DOHH2 (cell line): ENCODE measurements around the gene KHDC4.

Source experiments
- H3F3A ChIP-seq: fragments of 200-600 bp; sonication (generic), shearing (Covaris generic); 2 replicates; pipeline ENCODE4 v1.6.0; 2016; ENCODE audit warnings: antibody characterized with exemption, mild to moderate bottlenecking; ENCODE audit not compliant: control insufficient read depth, insufficient read depth
- H3K27ac ChIP-seq: fragments of 200-600 bp; sonication (generic); 2 replicates; pipeline ENCODE4 v1.5.1; 2014; ENCODE audit warnings: low read depth, mild to moderate bottlenecking, low read length, moderate library complexity
- H3K27me3 ChIP-seq: fragments of 200-600 bp; sonication (generic); 2 replicates; pipeline ENCODE4 v1.6.1; 2014; ENCODE audit warnings: mild to moderate bottlenecking, low read length, mixed read lengths; ENCODE audit not compliant: control insufficient read depth
- H3K36me3 ChIP-seq: fragments of 200-600 bp; sonication (generic); 2 replicates; pipeline ENCODE4 v1.6.1; 2014; ENCODE audit warnings: mild to moderate bottlenecking, low read length, moderate library complexity, mixed read lengths; ENCODE audit not compliant: control insufficient read depth
- H3K4me1 ChIP-seq: fragments of 200-600 bp; sonication (generic); 2 replicates; pipeline ENCODE4 v1.6.1; 2014; ENCODE audit warnings: mild to moderate bottlenecking, low read length, mixed read lengths; ENCODE audit not compliant: control insufficient read depth
- H3K4me2 ChIP-seq: fragments of 200-600 bp; sonication (generic); 2 replicates; pipeline ENCODE4 v1.6.0; 2014; ENCODE audit warnings: mild to moderate bottlenecking, low read length, moderate library complexity
- H3K4me3 ChIP-seq: fragments of 200-600 bp; sonication (generic); 2 replicates; pipeline ENCODE4 v1.5.1; 2014; ENCODE audit warnings: mild to moderate bottlenecking, low read length, mixed read lengths
- H3K79me2 ChIP-seq: fragments of 200-600 bp; sonication (generic); 2 replicates; pipeline ENCODE4 v1.6.1; 2014; ENCODE audit warnings: mild to moderate bottlenecking, low read length, mixed read lengths; ENCODE audit not compliant: control insufficient read depth
- H3K9me2 ChIP-seq: fragments of 200-600 bp; sonication (generic); replicated peaks from 2 replicates; pipeline ENCODE4 v1.6.1; 2014; ENCODE audit warnings: mild to moderate bottlenecking, low read length, mixed read lengths; ENCODE audit not compliant: control insufficient read depth
- H3K9me3 ChIP-seq: fragments of 200-600 bp; sonication (generic); 2 replicates; pipeline ENCODE4 v1.6.1; 2014; ENCODE audit warnings: antibody characterized with exemption, low read length, mixed read lengths; ENCODE audit not compliant: control insufficient read depth, insufficient read depth
- H4K20me1 ChIP-seq: fragments of 200-600 bp; sonication (generic); 2 replicates; pipeline ENCODE4 v1.6.0; 2014; ENCODE audit warnings: low read depth, mild to moderate bottlenecking, antibody characterized with exemption, low read length, moderate library complexity; ENCODE audit not compliant: control insufficient read depth, insufficient read depth
- EZH2phosphoT487 ChIP-seq: fragments of 200-600 bp; sonication (generic); IDR thresholded peaks from 2 replicates; pipeline ENCODE4 v1.6.1; 2017; ENCODE audit warnings: borderline replicate concordance, mild to moderate bottlenecking, antibody characterized with exemption, low read length, moderate library complexity, mixed read lengths
- TF ChIP-seq, protein P1 (sequence below): fragments of 200-600 bp; sonication (generic); IDR thresholded peaks from one replicate; pipeline ENCODE4 v1.5.1; 2014; ENCODE audit warnings: antibody characterized with exemption, mild to moderate bottlenecking, low read depth, low read length; ENCODE audit not compliant: poor library complexity, severe bottlenecking

Gene KHDC4

DNA sequence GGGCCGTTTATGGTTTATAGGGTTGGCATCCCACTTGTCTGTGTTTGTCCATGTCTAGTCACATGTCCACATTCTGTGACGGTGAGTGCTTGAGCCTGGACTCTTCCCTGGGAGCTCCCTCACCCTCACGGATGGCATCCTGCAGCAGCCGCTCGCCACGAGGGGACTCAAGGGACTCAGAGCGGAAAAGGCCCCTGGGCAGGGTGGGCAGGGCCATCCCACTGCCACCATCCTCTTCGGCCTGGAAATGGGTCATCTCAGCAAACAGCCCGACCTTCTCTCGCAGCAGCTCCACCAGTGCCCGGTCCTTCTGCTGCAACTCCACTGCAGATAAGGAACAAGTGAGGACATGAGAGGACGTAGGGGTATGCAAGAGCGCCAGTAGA lies 18.3 kb upstream of the KHDC4 start:
- TF ChIP-seq, protein P1, sequence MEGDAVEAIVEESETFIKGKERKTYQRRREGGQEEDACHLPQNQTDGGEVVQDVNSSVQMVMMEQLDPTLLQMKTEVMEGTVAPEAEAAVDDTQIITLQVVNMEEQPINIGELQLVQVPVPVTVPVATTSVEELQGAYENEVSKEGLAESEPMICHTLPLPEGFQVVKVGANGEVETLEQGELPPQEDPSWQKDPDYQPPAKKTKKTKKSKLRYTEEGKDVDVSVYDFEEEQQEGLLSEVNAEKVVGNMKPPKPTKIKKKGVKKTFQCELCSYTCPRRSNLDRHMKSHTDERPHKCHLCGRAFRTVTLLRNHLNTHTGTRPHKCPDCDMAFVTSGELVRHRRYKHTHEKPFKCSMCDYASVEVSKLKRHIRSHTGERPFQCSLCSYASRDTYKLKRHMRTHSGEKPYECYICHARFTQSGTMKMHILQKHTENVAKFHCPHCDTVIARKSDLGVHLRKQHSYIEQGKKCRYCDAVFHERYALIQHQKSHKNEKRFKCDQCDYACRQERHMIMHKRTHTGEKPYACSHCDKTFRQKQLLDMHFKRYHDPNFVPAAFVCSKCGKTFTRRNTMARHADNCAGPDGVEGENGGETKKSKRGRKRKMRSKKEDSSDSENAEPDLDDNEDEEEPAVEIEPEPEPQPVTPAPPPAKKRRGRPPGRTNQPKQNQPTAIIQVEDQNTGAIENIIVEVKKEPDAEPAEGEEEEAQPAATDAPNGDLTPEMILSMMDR: no peak
- TF ChIP-seq EZH2phosphoT487: no peak
- 0 out of 2 replicates have a peak, but pooled peaks cover under 1% of the 10 kb centered on the region for H3K79me2 ChIP-seq
- H3K4me2 ChIP-seq: no peak overlapping the region
- peaks cover 84% of the 10 kb centered on the region for H3K36me3 ChIP-seq
- H3K9me3 ChIP-seq: no peaks in the 10 kb centered on the region
- no peak overlapping the region for H3K4me3 ChIP-seq
- H3F3A ChIP-seq: no peaks in the 10 kb centered on the region
- H4K20me1 ChIP-seq: no peaks in the 10 kb centered on the region
- no peaks in the 10 kb centered on the region for H3K27me3 ChIP-seq
- no peak overlapping the region for H3K27ac ChIP-seq
- H3K9me2 ChIP-seq: no peaks in the 10 kb centered on the region
- peaks cover 9% of the 10 kb centered on the region for H3K4me1 ChIP-seq

DNA sequence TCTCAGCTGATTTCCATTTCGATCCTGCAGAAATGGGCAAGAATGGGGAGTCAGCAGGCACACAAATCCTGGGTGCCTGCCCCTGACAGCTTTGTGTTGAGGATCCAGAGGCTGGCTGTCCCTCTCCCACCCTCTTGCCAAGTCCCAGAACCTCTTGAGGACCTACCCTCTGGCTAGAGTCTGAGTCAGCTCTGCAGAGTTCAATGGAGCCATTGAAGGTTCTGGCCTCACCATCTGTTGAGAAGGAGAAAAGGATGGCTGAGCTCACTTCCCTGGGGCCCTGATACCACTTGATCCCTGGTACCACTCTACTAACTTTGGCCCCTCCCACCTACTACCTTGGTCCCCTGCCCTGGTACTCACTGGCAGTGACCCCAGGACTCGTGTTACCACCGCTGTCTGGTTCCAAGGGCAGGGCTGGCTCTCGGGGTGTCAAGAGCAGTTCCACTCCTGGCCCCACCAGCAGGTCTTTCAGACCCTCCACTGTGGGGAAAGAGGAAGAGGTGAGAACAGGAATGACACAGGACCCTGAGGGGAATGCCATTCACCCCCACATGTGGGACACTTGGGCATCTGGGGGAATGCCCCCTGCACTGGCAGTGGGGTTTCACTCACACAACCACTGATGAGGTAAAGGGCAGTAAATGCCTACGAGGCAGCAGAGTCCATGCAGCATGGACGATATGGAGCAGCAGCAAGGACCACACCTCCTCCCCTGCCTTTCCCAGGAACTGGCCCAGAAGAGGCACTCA lies 17.7 kb upstream of the KHDC4 start:
- H3K27ac ChIP-seq: no peak overlapping the region
- no peaks in the 10 kb centered on the region for H3K9me2 ChIP-seq
- no peak overlapping the region for H3K4me3 ChIP-seq
- TF ChIP-seq, protein P1: no peak
- no peak for TF ChIP-seq EZH2phosphoT487
- H3K27me3 ChIP-seq: no peaks in the 10 kb centered on the region
- peaks cover 84% of the 10 kb centered on the region for H3K36me3 ChIP-seq
- no peaks in the 10 kb centered on the region for H3K79me2 ChIP-seq
- H3K9me3 ChIP-seq: no peaks in the 10 kb centered on the region
- no peaks in the 10 kb centered on the region for H4K20me1 ChIP-seq
- H3K4me1 ChIP-seq: peaks cover 14% of the 10 kb centered on the region
- H3K4me2 ChIP-seq: no peak overlapping the region
- H3F3A ChIP-seq: no peaks in the 10 kb centered on the region

DNA sequence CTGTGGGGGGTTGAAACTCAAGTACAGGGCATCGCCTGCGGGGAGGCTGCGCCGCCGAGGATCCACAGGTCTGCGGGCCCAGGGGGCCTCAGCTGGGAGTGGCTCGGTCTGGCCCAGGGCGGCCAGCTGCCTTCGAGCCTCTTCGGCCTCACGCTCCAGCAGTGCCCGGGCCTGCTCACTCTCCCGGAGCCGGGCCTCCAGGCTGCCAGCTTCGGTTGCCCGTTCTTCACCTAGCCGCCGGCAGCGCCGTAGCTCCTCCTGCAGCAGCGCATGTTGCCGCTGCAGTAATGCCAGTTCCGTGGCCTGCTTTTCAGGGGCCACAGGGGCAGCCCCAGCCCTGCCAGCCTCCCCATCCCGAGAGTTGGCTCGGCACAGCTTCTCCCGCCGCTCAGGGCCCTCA lies 16.6 kb upstream of the KHDC4 start:
- no peak overlapping the region for H3K27ac ChIP-seq
- peaks cover 85% of the 10 kb centered on the region for H3K36me3 ChIP-seq

More for the DNA sequence above, 16.6 kb upstream of the KHDC4 start:
- Histone ChIP-seq H3K4me1 (peaks cover 25% of the 10 kb centered on the region), H3F3A (no peaks in the 10 kb centered on the region), H3K27me3 (no peaks in the 10 kb centered on the region), H3K9me2 (no peaks in the 10 kb centered on the region), H3K4me2 (no peak overlapping the region), H3K9me3 (no peaks in the 10 kb centered on the region), H4K20me1 (no peaks in the 10 kb centered on the region), H3K79me2 (no peaks in the 10 kb centered on the region), H3K4me3 (no peak overlapping the region)
- no peak for TF ChIP-seq EZH2phosphoT487
- TF ChIP-seq, protein P1: no peak
